ENCODE measurements around the gene SSBP4. TPM values are rescaled to one million over a fixed set of nuclear protein-coding genes. Genes with fewer than 3 reads are reported as not detected.
A peak's percentile ranks its signal among the peaks of the same experiment; 100 is the strongest.

The SSBP4 gene
- total and polyA plus RNA-seq, 9 of the 15 experiments (the other 6 are each of a cell fraction or from before 2014, with no cell fraction given) = 1.1 to 189 (median 39.0) TPM

DNA sequence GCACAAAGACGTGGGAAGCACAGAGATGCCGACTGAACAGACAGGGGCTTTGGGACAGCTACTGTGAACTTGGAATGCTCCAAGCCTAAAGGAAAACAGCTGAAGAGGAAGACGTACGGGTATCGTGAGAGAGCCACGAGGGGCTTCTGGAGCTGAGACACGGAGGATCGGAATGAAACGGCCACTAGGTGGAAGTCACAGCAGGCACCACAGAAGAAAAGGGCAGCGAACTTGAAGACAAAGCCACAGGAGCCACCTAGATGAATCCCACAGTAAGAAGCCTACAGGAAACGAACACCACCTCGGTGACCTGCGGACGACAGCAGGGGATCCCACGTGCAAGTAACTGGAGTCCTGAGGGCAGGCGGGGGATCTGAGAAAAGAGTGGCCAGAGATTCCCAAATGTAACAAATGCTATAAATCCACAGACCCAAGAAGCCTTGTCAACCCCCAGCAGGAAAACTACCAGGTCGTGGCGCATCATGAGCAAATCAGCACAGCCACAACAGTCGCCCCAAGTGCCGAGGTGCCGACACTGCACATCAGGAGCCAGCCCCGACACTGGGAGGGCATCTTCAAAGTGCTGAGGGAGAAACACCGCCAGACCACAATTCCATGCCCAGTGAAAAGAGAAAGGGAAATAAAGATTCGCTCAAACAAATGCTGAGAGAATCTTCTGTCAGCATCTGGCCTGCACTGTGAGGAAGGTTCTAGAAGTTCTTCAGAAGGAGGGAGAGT, 58.0 kb downstream of the SSBP4 start:
- 53% methylated on average over 24 of the region's 24 CpGs for WGBS (ENCODE audit: insufficient coverage, low coverage, missing lambda C conversion rate)
- DNase-seq (ENCODE audit: extremely low read depth in 1 of 4, low spot score in 3 of 4) = peak in 3 of 4 experiments; percentile 44 to 53 (median 44)
- ATAC-seq = peak; percentile 43
- peak overlapping the region in 1 of 2 experiments; percentile 84; a peak in 2 of 4 replicates for H3K9ac ChIP-seq (ENCODE audit: insufficient read depth in 1 of 2, low read depth in 2 of 2, low read length in 2 of 2)
- POLR2A ChIA-PET = interaction anchor here (0.6 to 0.9 kb wide), 3 partner anchors 8 to 41 kb away, joined by 3 read pairs; no protein-coding TSS in a partner anchor
- no peak overlapping the region for H2AFZ ChIP-seq (ENCODE audit: low read depth, low read length)
- intact Hi-C loops (cut with micrococcal nuclease) (loop anchor here (5.0 kb wide), 1 partner anchor 115 kb away; no protein-coding TSS in a partner anchor), in situ Hi-C loops (cut with MboI) (no loop called here)
- BruUV-seq (replicated peaks) = no TSS peak
- peaks cover 85% of the 10 kb centered on the region for H3K79me2 ChIP-seq (ENCODE audit: control insufficient read depth, insufficient read depth, low read length)
- H3K4me1 ChIP-seq (replicated peaks in 1 of 2; ENCODE audit: control insufficient read depth in 2 of 2, insufficient read depth in 2 of 2, low read length in 2 of 2) = peaks cover 42 to 62% of the 10 kb centered on the region in 2 experiments
- no peaks in the 10 kb centered on the region for H3K9me3 ChIP-seq (replicated peaks; ENCODE audit: control insufficient read depth, insufficient read depth, low read depth, low read length)
- H3K4me2 ChIP-seq (ENCODE audit: insufficient read depth, low read length) = no peak overlapping the region
- H3K4me3 ChIP-seq = no peak overlapping the region
- H3K27ac ChIP-seq (ENCODE audit: extremely low read depth, low read depth, low read length) = no peak overlapping the region; the same call in 2 of the 3 replicates
- CTCF ChIA-PET (ENCODE audit: low intra/inter-chr PET ratio) = no interaction called here
- H3K36me3 ChIP-seq (ENCODE audit: control insufficient read depth, insufficient read depth, low read length) = peaks cover 5% of the 10 kb centered on the region; the same call in 2 of the 3 replicates
- TF ChIP-seq, protein P1, sequence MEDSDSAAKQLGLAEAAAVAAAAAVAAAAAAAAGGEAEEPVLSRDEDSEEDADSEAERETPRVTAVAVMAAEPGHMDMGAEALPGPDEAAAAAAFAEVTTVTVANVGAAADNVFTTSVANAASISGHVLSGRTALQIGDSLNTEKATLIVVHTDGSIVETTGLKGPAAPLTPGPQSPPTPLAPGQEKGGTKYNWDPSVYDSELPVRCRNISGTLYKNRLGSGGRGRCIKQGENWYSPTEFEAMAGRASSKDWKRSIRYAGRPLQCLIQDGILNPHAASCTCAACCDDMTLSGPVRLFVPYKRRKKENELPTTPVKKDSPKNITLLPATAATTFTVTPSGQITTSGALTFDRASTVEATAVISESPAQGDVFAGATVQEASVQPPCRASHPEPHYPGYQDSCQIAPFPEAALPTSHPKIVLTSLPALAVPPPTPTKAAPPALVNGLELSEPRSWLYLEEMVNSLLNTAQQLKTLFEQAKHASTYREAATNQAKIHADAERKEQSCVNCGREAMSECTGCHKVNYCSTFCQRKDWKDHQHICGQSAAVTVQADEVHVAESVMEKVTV (CRISPR knock-in tag; IDR thresholded peaks at IDR 0.05) = no peak
- no peak for TF ChIP-seq ESRRA (IDR thresholded peaks at IDR 0.05; ENCODE audit: borderline replicate concordance, low read depth)
- TF ChIP-seq, protein P2, sequence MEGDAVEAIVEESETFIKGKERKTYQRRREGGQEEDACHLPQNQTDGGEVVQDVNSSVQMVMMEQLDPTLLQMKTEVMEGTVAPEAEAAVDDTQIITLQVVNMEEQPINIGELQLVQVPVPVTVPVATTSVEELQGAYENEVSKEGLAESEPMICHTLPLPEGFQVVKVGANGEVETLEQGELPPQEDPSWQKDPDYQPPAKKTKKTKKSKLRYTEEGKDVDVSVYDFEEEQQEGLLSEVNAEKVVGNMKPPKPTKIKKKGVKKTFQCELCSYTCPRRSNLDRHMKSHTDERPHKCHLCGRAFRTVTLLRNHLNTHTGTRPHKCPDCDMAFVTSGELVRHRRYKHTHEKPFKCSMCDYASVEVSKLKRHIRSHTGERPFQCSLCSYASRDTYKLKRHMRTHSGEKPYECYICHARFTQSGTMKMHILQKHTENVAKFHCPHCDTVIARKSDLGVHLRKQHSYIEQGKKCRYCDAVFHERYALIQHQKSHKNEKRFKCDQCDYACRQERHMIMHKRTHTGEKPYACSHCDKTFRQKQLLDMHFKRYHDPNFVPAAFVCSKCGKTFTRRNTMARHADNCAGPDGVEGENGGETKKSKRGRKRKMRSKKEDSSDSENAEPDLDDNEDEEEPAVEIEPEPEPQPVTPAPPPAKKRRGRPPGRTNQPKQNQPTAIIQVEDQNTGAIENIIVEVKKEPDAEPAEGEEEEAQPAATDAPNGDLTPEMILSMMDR (IDR thresholded peaks at IDR 0.05 in 2 of 3, conservative IDR thresholded peaks at IDR 0.05 in 1 of 3; ENCODE audit: insufficient read depth in 2 of 3, low read depth in 1 of 3, low read length in 3 of 3) = peak; percentile 45 to 54 (median 48)
- TF ChIP-seq ZNF253 (CRISPR knock-in tag; conservative IDR thresholded peaks at IDR 0.05) = no peak
- 0 out of 2 replicates have a peak, but pooled peaks have one; percentile 31 for TF ChIP-seq ZNF316 (IDR thresholded peaks at IDR 0.05)
- TF ChIP-seq NFE2 (IDR thresholded peaks at IDR 0.05; ENCODE audit: low read depth) = 0 out of 2 replicates have a peak, but pooled peaks have one; percentile 29
- peak; percentile 38; the same call in 1 of the 2 replicates for TF ChIP-seq C11orf30 (IDR thresholded peaks at IDR 0.05; ENCODE audit: low read depth)
- TF ChIP-seq ZNF583 (CRISPR knock-in tag; IDR thresholded peaks at IDR 0.05) = no peak
- TF ChIP-seq ZNF324 (CRISPR knock-in tag; IDR thresholded peaks at IDR 0.05) = no peak
- no peak for TF ChIP-seq MAFK (IDR thresholded peaks at IDR 0.05; ENCODE audit: low read length)
- 0 out of 2 replicates have a peak, but pooled peaks have one; percentile 16 for TF ChIP-seq CXXC5 (CRISPR knock-in tag; IDR thresholded peaks at IDR 0.05)
- peak; percentile 14 to 52; a peak in 2 of 4 replicates for TF ChIP-seq RAD21 (CRISPR knock-in tag; conservative IDR thresholded peaks at IDR 0.05 in 1 of 2, IDR thresholded peaks at IDR 0.05 in 1 of 2)
- TF ChIP-seq, protein P3, sequence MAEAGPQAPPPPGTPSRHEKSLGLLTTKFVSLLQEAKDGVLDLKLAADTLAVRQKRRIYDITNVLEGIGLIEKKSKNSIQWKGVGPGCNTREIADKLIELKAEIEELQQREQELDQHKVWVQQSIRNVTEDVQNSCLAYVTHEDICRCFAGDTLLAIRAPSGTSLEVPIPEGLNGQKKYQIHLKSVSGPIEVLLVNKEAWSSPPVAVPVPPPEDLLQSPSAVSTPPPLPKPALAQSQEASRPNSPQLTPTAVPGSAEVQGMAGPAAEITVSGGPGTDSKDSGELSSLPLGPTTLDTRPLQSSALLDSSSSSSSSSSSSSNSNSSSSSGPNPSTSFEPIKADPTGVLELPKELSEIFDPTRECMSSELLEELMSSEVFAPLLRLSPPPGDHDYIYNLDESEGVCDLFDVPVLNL (CRISPR knock-in tag; IDR thresholded peaks at IDR 0.05; ENCODE audit: low read depth) = no peak
- TF ChIP-seq, protein P4, sequence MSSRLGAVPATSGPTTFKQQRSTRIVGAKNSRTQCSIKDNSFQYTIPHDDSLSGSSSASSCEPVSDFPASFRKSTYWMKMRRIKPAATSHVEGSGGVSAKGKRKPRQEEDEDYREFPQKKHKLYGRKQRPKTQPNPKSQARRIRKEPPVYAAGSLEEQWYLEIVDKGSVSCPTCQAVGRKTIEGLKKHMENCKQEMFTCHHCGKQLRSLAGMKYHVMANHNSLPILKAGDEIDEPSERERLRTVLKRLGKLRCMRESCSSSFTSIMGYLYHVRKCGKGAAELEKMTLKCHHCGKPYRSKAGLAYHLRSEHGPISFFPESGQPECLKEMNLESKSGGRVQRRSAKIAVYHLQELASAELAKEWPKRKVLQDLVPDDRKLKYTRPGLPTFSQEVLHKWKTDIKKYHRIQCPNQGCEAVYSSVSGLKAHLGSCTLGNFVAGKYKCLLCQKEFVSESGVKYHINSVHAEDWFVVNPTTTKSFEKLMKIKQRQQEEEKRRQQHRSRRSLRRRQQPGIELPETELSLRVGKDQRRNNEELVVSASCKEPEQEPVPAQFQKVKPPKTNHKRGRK (tag; IDR thresholded peaks at IDR 0.05) = no peak
- 0 out of 2 replicates have a peak, but pooled peaks have one; percentile 7 for TF ChIP-seq MAFG (tag; conservative IDR thresholded peaks at IDR 0.05)
- FAIRE-seq = peak; percentile 82
- H3K9me1 ChIP-seq (ENCODE audit: control insufficient read depth, insufficient read depth, low read length) = peaks cover 3% of the 10 kb centered on the region
- H3K27me3 ChIP-seq (ENCODE audit: control insufficient read depth in 2 of 2, insufficient read depth in 2 of 2, low read length in 2 of 2) = no peaks in the 10 kb centered on the region
- peaks cover 38% of the 10 kb centered on the region for H4K20me1 ChIP-seq (replicated peaks; ENCODE audit: control insufficient read depth, insufficient read depth, low read length)

All from K562 (cell line).